ENCODE measurements around the gene CES2. TPM values are rescaled to one million over a fixed set of nuclear protein-coding genes. Genes with fewer than 3 reads are reported as not detected.
"Not testable (repeated sequence)": the region's sequence is repeated elsewhere in the genome, so short reads cannot be mapped to it uniquely, and the experiment has no call there.

The CES2 gene
- total and polyA plus RNA-seq, 10 of the 15 experiments (the other 5 are each of a cell fraction or from before 2014, with no cell fraction given), result 1.6 to 33.7 (median 21.0) TPM

GRCh38 chr16:66954097-66954659, 18.9 kb downstream of the CES2 start (continued):
- TF ChIP-seq USF2 (IDR thresholded peaks at IDR 0.05; ENCODE audit: borderline replicate concordance, low read depth, low read length) (no peak), RELB (IDR thresholded peaks at IDR 0.05; ENCODE audit: low read depth) (no peak)

- DNase-seq (ENCODE audit: low read depth, low spot score); ATAC-seq; in situ Hi-C loops (cut with MboI); H3K4me3 ChIP-seq; FAIRE-seq; H3K27me3 ChIP-seq (replicated peaks in 1 of 2; ENCODE audit: control insufficient read depth in 2 of 2, insufficient read depth in 2 of 2, low read length in 1 of 2); RAD21 ChIA-PET (ENCODE audit: unreplicated experiment); H3K9me3 ChIP-seq (replicated peaks; ENCODE audit: control insufficient read depth, insufficient read depth, low read length); BruUV-seq (replicated peaks); H2AFZ ChIP-seq (ENCODE audit: control insufficient read depth, low read depth, low read length); H3K4me1 ChIP-seq (ENCODE audit: control insufficient read depth, insufficient read depth, low read length); SMC1A ChIA-PET (ENCODE audit: uncharacterized antibody, unreplicated experiment); H3K27ac ChIP-seq (ENCODE audit: control insufficient read depth, insufficient read depth); H3K79me2 ChIP-seq (ENCODE audit: control insufficient read depth, insufficient read depth, low read length); H3K4me2 ChIP-seq (ENCODE audit: control insufficient read depth, insufficient read depth); POLR2A ChIA-PET; H3K9ac ChIP-seq (ENCODE audit: control insufficient read depth, insufficient read depth, low read length); H3K36me3 ChIP-seq (ENCODE audit: control insufficient read depth in 2 of 2, insufficient read depth in 2 of 2, low read length in 1 of 2); H4K20me1 ChIP-seq (ENCODE audit: control insufficient read depth, insufficient read depth): not testable (repeated sequence)
- intact Hi-C loops (cut with micrococcal nuclease; ENCODE audit: unreplicated experiment), result loop anchor here (10.0 kb wide), 1 partner anchor 59 kb away; no protein-coding TSS in a partner anchor
- whole genome bisulfite sequencing (ENCODE audit: insufficient coverage, insufficient replicate concordance, low lambda C conversion rate, missing lambda C conversion rate), result 82% methylated on average over 17 of the region's 17 CpGs
- CTCF ChIA-PET, result interaction anchor here (1.3 to 1.4 kb wide), 3 partner anchors 60 to 215 kb away, joined by 3 to 4 read pairs (median 3); partner anchors contain the start of gene NOL3
Observed at GRCh38 chr16:66955363-66956153, 20.2 kb downstream of the CES2 start.

- H2AFZ ChIP-seq (ENCODE audit: control insufficient read depth, low read depth, low read length); H3K79me2 ChIP-seq (ENCODE audit: control insufficient read depth, insufficient read depth, low read length); DNase-seq (ENCODE audit: low read depth, low spot score); POLR2A ChIA-PET; H3K4me2 ChIP-seq (ENCODE audit: control insufficient read depth, insufficient read depth); H3K36me3 ChIP-seq (ENCODE audit: control insufficient read depth in 2 of 2, insufficient read depth in 2 of 2, low read length in 1 of 2); FAIRE-seq; ATAC-seq; H3K4me3 ChIP-seq; H3K9me3 ChIP-seq (replicated peaks; ENCODE audit: control insufficient read depth, insufficient read depth, low read length); H3K27ac ChIP-seq (ENCODE audit: control insufficient read depth, insufficient read depth); H3K4me1 ChIP-seq (ENCODE audit: control insufficient read depth, insufficient read depth, low read length); H4K20me1 ChIP-seq (ENCODE audit: control insufficient read depth, insufficient read depth); in situ Hi-C loops (cut with MboI); H3K27me3 ChIP-seq (replicated peaks in 1 of 2; ENCODE audit: control insufficient read depth in 2 of 2, insufficient read depth in 2 of 2, low read length in 1 of 2); BruUV-seq (replicated peaks); H3K9ac ChIP-seq (ENCODE audit: control insufficient read depth, insufficient read depth, low read length); RAD21 ChIA-PET (ENCODE audit: unreplicated experiment): not testable (repeated sequence)
- 46% methylated on average over 1 of the region's 1 CpG for WGBS (ENCODE audit: insufficient coverage, insufficient replicate concordance, low lambda C conversion rate, missing lambda C conversion rate)
- CTCF ChIA-PET, result interaction anchor here (0.6 to 1.6 kb wide), 5 partner anchors 61 to 1011 kb away, joined by 3 to 9 read pairs (median 3); partner anchors contain the start of gene NOL3
- intact Hi-C loops (cut with micrococcal nuclease; ENCODE audit: unreplicated experiment), result loop anchor here (10.0 kb wide), 1 partner anchor 59 kb away; no protein-coding TSS in a partner anchor
- SMC1A ChIA-PET (ENCODE audit: uncharacterized antibody, unreplicated experiment), result interaction anchor here (0.9 kb wide), 1 partner anchor 11 kb away, joined by 4 read pairs; no protein-coding TSS in a partner anchor
Observed at GRCh38 chr16:66956154-66956457, 20.8 kb downstream of the CES2 start.
